PC-3 (cell line): ENCODE data around the gene TBC1D32.

Experiments
- EZH2 ChIP-seq: fragments of 300-600 bp; sonication (generic); IDR thresholded peaks from one replicate; pipeline ENCODE4 v1.6.1; 2017; ENCODE audit warnings: antibody characterized with exemption, mild to moderate bottlenecking, low read length; ENCODE audit not compliant: unreplicated experiment
- TF ChIP-seq, protein P1 (sequence below): fragments of 300-600 bp; sonication (generic); conservative IDR thresholded peaks from 2 replicates; pipeline ENCODE4 v1.5.1; 2017; ENCODE audit warnings: antibody characterized with exemption, low read depth, mild to moderate bottlenecking, low read length

DNA sequence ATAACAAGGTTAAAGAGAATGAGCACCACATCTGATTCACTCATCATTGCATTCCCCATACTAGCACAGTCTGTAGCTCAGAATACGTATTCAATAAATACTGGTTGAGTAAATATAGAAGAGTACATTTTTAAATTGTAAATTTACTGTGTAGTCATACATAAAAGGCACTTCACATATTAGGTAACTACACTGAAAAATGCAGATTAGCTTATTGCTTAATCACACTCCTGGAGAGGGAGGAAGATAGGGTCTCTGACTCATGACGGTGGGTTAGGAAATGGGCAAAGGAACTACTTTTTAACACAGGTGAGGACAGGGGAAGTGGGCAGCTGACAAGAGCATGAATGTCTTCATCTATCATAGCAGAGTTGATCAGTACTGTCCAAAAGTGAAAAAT is 133.2 kb downstream of the TBC1D32 start:
- TF ChIP-seq, protein P1, sequence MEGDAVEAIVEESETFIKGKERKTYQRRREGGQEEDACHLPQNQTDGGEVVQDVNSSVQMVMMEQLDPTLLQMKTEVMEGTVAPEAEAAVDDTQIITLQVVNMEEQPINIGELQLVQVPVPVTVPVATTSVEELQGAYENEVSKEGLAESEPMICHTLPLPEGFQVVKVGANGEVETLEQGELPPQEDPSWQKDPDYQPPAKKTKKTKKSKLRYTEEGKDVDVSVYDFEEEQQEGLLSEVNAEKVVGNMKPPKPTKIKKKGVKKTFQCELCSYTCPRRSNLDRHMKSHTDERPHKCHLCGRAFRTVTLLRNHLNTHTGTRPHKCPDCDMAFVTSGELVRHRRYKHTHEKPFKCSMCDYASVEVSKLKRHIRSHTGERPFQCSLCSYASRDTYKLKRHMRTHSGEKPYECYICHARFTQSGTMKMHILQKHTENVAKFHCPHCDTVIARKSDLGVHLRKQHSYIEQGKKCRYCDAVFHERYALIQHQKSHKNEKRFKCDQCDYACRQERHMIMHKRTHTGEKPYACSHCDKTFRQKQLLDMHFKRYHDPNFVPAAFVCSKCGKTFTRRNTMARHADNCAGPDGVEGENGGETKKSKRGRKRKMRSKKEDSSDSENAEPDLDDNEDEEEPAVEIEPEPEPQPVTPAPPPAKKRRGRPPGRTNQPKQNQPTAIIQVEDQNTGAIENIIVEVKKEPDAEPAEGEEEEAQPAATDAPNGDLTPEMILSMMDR, result no peak
- TF ChIP-seq EZH2, result no peak
